H9 (cell line): Measurements from ENCODE around the gene TTC7B. TPM values are rescaled to one million over a fixed set of nuclear protein-coding genes. Genes with fewer than 3 reads are reported as not detected.

Experiments used
- DNase-seq: peaks from one replicate; pipeline ENCODE4 v3.0.0-alpha.2; 2017
- H2AFZ ChIP-seq: one replicate; pipeline ENCODE4 v1.6.1; 2013; ENCODE audit warnings: mild to moderate bottlenecking, low read length, control low read depth, moderate library complexity
- H2AK5ac ChIP-seq: 2 replicates; pipeline ENCODE4 v1.6.1; 2013; ENCODE audit warnings: low read length, control low read depth, mixed read lengths; ENCODE audit not compliant: insufficient read length
- H2BK120ac ChIP-seq: one replicate; pipeline ENCODE4 v1.6.1; 2013; ENCODE audit warnings: low read depth, mild to moderate bottlenecking, low read length, control low read depth, inconsistent platforms; ENCODE audit not compliant: poor library complexity, severe bottlenecking
- H2BK12ac ChIP-seq: 2 replicates; pipeline ENCODE4 v1.6.1; 2013; ENCODE audit warnings: low read length, control low read depth, mixed read lengths, low read depth; ENCODE audit not compliant: insufficient read length
- H2BK15ac ChIP-seq: 2 replicates; pipeline ENCODE4 v1.6.1; 2013; ENCODE audit warnings: low read depth, low read length, control low read depth
- H2BK20ac ChIP-seq: one replicate; pipeline ENCODE4 v1.6.1; 2013; ENCODE audit warnings: low read depth, mild to moderate bottlenecking, low read length, control low read depth, inconsistent platforms; ENCODE audit not compliant: poor library complexity, severe bottlenecking
- H2BK5ac ChIP-seq: 2 replicates; pipeline ENCODE4 v1.6.1; 2013; ENCODE audit warnings: low read length, control low read depth, mixed read lengths; ENCODE audit not compliant: insufficient read length
- H3K14ac ChIP-seq: 2 replicates; pipeline ENCODE4 v1.6.1; 2013; ENCODE audit warnings: low read length, control low read depth; ENCODE audit not compliant: insufficient read depth
- H3K18ac ChIP-seq: 2 replicates; pipeline ENCODE4 v1.6.1; 2013; ENCODE audit warnings: low read depth, mild to moderate bottlenecking, mixed read lengths, low read length, control low read depth; ENCODE audit not compliant: insufficient read length
- H3K23ac ChIP-seq: 2 replicates; pipeline ENCODE4 v1.6.1; 2013; ENCODE audit warnings: low read length, control low read depth, mixed read lengths, low read depth; ENCODE audit not compliant: insufficient read length
- H3K23me2 ChIP-seq: 2 replicates; pipeline ENCODE4 v1.6.1; 2013; ENCODE audit warnings: low read depth, mild to moderate bottlenecking, mixed read lengths, low read length, control low read depth; ENCODE audit not compliant: insufficient read length, poor library complexity, severe bottlenecking
- H3K27ac ChIP-seq: 2 replicates; pipeline ENCODE4 v1.5.1; 2013; ENCODE audit warnings: low read length, control low read depth, mixed read lengths, low read depth; ENCODE audit not compliant: insufficient read length
- H3K27me3 ChIP-seq: 2 replicates; pipeline ENCODE4 v1.6.1; 2013; ENCODE audit warnings: low read length, control low read depth, inconsistent platforms; ENCODE audit not compliant: insufficient read depth
- H3K4ac ChIP-seq: 2 replicates; pipeline ENCODE4 v1.6.1; 2013; ENCODE audit warnings: low read depth, mild to moderate bottlenecking, control low read depth, inconsistent platforms, low read length, moderate library complexity
- H3K4me1 ChIP-seq: 2 replicates; pipeline ENCODE4 v1.6.1; 2013; ENCODE audit warnings: low read length, control low read depth, inconsistent platforms; ENCODE audit not compliant: insufficient read depth
- H3K4me2 ChIP-seq: 2 replicates; pipeline ENCODE4 v1.6.1; 2013; ENCODE audit warnings: low read length, control low read depth, mixed read lengths; ENCODE audit not compliant: insufficient read length, insufficient read depth
- H3K56ac ChIP-seq: 2 replicates; pipeline ENCODE4 v1.6.1; 2013; ENCODE audit warnings: low read depth, mild to moderate bottlenecking, mixed read lengths, low read length, control low read depth; ENCODE audit not compliant: insufficient read length
- H3K79me1 ChIP-seq: 2 replicates; pipeline ENCODE4 v1.6.1; 2013; ENCODE audit warnings: low read depth, mild to moderate bottlenecking, moderate library complexity, low read length, control low read depth, inconsistent platforms; ENCODE audit not compliant: insufficient read depth, poor library complexity, severe bottlenecking
- H3K79me2 ChIP-seq: 2 replicates; pipeline ENCODE4 v1.6.1; 2013; ENCODE audit warnings: low read length, control low read depth, inconsistent platforms; ENCODE audit not compliant: insufficient read depth
- H3K9ac ChIP-seq: 2 replicates; pipeline ENCODE4 v1.6.1; 2013; ENCODE audit warnings: low read length, control low read depth, mixed read lengths; ENCODE audit not compliant: insufficient read length; ENCODE audit errors: extremely low read depth
- H3K9me3 ChIP-seq: one replicate; pipeline ENCODE4 v1.6.1; 2013; ENCODE audit warnings: low read depth, low read length, inconsistent platforms; ENCODE audit not compliant: control insufficient read depth
- H3T11ph ChIP-seq: one replicate; pipeline ENCODE4 v1.6.1; 2013; ENCODE audit warnings: mild to moderate bottlenecking, low read length, control low read depth, inconsistent platforms
- H4K20me1 ChIP-seq: one replicate; pipeline ENCODE4 v1.6.1; 2013; ENCODE audit not compliant: control insufficient read depth, insufficient read length, insufficient read depth
- H4K5ac ChIP-seq: 2 replicates; pipeline ENCODE4 v1.6.1; 2013; ENCODE audit warnings: low read depth, mild to moderate bottlenecking, mixed read lengths, low read length, control low read depth; ENCODE audit not compliant: insufficient read length
- H4K8ac ChIP-seq: replicated peaks from 2 replicates; pipeline ENCODE4 v1.6.1; 2013; ENCODE audit warnings: low read length, control low read depth, mixed read lengths, low read depth; ENCODE audit not compliant: insufficient read length
- H4K91ac ChIP-seq: 2 replicates; pipeline ENCODE4 v1.6.1; 2013; ENCODE audit warnings: low read depth, mild to moderate bottlenecking, moderate library complexity, mixed read lengths, low read length, control low read depth; ENCODE audit not compliant: insufficient read length
- H3K27ac Mint-ChIP-seq, 3 experiments: 2 replicates in 2 of 3; 3 replicates in 1 of 3; pipeline ENCODE4 v1.8.0; 2020 to 2021; ENCODE audit warnings: mixed read lengths in 3 of 3, mild to moderate bottlenecking in 1 of 3, moderate library complexity in 1 of 3
- H3K27me3 Mint-ChIP-seq: 2 replicates; pipeline ENCODE4 v1.8.0; 2021; ENCODE audit warnings: low read depth, mild to moderate bottlenecking, moderate library complexity, mixed read lengths
- H3K36me3 Mint-ChIP-seq, 3 experiments: 2 replicates in 2 of 3; 3 replicates in 1 of 3; pipeline ENCODE4 v1.8.0; 2020 to 2021; ENCODE audit warnings: low read depth in 3 of 3, mixed read lengths in 3 of 3; ENCODE audit not compliant: insufficient read depth in 1 of 3
- H3K4me1 Mint-ChIP-seq, 2 experiments: 2 replicates each; pipeline ENCODE4 v1.8.0; 2020; ENCODE audit warnings: mixed read lengths in 2 of 2
- H3K4me3 Mint-ChIP-seq, 2 experiments: 2 replicates in 1 of 2; 3 replicates in 1 of 2; pipeline ENCODE4 v1.8.0; 2020 to 2021; ENCODE audit warnings: mild to moderate bottlenecking in 2 of 2, mixed read lengths in 2 of 2, moderate library complexity in 1 of 2
- H3K9me3 Mint-ChIP-seq, 2 experiments: 2 replicates in 1 of 2; 3 replicates in 1 of 2; pipeline ENCODE4 v1.8.0; 2020; ENCODE audit warnings: mild to moderate bottlenecking in 2 of 2, mixed read lengths in 2 of 2, moderate library complexity in 1 of 2
- WGBS: extraction: QIAGEN DNeasy Blood & Tissue Kit; methylation state at CpG from one replicate; pipeline ENCODE4 v1.1.7; 2013; ENCODE audit warnings: missing lambda C conversion rate, low lambda C conversion rate, mixed read lengths; ENCODE audit not compliant: insufficient read length; ENCODE audit errors: extremely low coverage; 5-methylcytosine and 5-hydroxymethylcytosine counted together
- total RNA-seq: library from RNA; stranded (reverse); gene quantifications from 2 replicates; pipeline ENCODE4 v1.2.1, GENCODE V29; 2021
- TF ChIP-seq, protein P1 (sequence below): fragments of 200-600 bp; sonication (generic); conservative IDR thresholded peaks from 3 replicates; pipeline ENCODE4 v1.8.0; 2021; ENCODE audit warnings: antibody characterized with exemption, mild to moderate bottlenecking

Gene TTC7B
- total RNA-seq, 1 experiment from 2014 or later = 33.7 TPM

DNA sequence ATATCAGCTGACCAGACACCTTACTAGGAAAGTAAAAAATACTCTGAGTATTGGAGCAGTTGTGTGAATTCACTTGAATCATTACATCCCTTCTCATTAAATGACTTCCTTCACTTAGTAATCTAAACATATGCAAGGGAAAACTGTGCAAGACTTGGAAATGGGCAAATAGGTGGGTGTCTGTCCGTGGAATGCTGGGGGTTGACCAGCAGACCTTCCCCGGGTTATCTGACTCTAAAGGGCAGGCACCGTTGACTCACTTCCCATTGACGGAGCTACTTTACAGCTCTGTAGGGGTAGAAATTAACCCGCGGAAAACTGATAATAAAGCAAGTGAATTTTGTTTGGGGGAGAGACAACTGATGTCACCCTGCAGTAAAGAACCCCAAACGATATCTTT, 199.3 kb downstream of the TTC7B start:
- Mint-ChIP-seq H3K36me3 (no peaks in the 10 kb centered on the region), H3K9me3 (no peaks in the 10 kb centered on the region; a peak in 1 of 5 replicates), H3K27me3 (no peaks in the 10 kb centered on the region), H3K27ac (peak overlapping the region in 2 of 3 experiments; percentile 36 to 37; a peak in 2 of 7 replicates), H3K4me3 (0 out of 5 replicates have a peak overlapping the region, but pooled peaks of 1 of the 2 experiments have one; percentile 25), H3K4me1 (peaks cover 22 to 29% of the 10 kb centered on the region in 2 experiments)
- Histone ChIP-seq H2BK5ac (no peak overlapping the region), H4K91ac (no peak overlapping the region), H2BK20ac (no peak overlapping the region), H3K4me1 (peaks cover 3% of the 10 kb centered on the region; the same call in 1 of the 2 replicates), H3K4ac (no peak overlapping the region), H2AK5ac (no peak overlapping the region), H2BK12ac (no peak overlapping the region), H3T11ph (no peak overlapping the region), H3K56ac (no peak overlapping the region), H2AFZ (no peak overlapping the region), H3K14ac (no peak overlapping the region), H2BK120ac (no peak overlapping the region), H3K27me3 (no peaks in the 10 kb centered on the region), H3K79me2 (no peaks in the 10 kb centered on the region), H2BK15ac (no peak overlapping the region), H3K9ac (no peak overlapping the region), H3K23me2 (no peaks in the 10 kb centered on the region), H4K20me1 (no peaks in the 10 kb centered on the region), H3K23ac (no peak overlapping the region), H3K79me1 (no peaks in the 10 kb centered on the region), H4K8ac (no peak overlapping the region), H3K9me3 (no peaks in the 10 kb centered on the region), H3K18ac (no peak overlapping the region), H3K27ac (no peak overlapping the region), H4K5ac (no peak overlapping the region), H3K4me2 (no peak overlapping the region)
- WGBS = no CpG with 5 or more reads among the region's 7 CpGs
- DNase-seq = no peak
- TF ChIP-seq, protein P1, sequence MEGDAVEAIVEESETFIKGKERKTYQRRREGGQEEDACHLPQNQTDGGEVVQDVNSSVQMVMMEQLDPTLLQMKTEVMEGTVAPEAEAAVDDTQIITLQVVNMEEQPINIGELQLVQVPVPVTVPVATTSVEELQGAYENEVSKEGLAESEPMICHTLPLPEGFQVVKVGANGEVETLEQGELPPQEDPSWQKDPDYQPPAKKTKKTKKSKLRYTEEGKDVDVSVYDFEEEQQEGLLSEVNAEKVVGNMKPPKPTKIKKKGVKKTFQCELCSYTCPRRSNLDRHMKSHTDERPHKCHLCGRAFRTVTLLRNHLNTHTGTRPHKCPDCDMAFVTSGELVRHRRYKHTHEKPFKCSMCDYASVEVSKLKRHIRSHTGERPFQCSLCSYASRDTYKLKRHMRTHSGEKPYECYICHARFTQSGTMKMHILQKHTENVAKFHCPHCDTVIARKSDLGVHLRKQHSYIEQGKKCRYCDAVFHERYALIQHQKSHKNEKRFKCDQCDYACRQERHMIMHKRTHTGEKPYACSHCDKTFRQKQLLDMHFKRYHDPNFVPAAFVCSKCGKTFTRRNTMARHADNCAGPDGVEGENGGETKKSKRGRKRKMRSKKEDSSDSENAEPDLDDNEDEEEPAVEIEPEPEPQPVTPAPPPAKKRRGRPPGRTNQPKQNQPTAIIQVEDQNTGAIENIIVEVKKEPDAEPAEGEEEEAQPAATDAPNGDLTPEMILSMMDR = no peak
